ENCODE measurements around the gene SASS6. TPM values are rescaled to one million over a fixed set of nuclear protein-coding genes. Genes with fewer than 3 reads are reported as not detected.

SASS6 gene
- total RNA-seq, 4 donors from 2014 or later, result 1.9 to 6.8 (median 3.8) TPM

DNA sequence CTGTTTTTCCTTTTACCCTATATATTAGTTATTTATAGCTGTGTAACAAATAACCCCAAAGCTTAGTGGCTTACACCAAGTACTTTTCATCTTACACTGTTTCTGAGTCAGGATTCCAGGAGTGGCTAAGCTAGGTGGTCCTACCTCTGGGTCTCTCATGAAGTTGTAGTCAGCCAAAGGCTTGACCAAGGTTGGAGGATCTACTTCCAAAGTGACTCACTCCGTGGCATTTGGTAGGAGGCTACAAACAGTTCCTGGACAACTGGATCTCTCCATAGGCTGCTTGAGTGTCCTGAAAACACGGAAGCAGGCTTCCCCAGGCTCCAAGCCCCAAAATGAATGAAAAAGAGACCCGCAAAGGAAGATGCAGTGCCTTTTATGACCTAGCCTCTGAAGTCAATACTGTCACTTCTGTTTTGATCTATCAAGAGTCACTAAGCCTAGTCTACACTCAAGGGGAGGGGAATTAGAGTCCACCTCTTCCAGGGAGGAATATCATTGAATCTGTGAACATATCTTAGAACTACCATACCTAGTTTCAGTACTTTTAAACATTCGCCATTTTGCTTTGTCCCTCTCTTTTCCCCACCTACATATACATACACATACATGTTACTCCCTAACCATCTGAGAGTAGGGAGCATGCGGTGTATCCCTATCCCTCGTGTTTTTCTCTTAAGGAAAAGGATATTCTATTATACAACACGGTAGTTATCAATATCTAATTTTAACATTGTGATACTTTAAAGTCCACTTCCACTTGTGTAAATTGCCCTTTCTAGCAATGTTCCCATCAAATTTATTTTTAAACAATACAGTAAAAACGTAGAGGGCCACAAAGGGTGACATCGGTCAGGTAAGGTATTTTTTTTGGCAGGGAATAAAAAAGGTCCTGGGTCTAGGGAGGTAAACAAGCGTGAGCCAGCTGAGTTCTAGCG lies 95.7 kb downstream of the SASS6 start:
- no peak for DNase-seq
- Histone ChIP-seq H3K4me3 (peak overlapping the region; percentile 60 to 93 (median 86)), H3K27ac (peak overlapping the region; percentile 91 to 100 (median 97)), H3K4me1 (peaks cover 0 to 52% (median 23%) of the 10 kb centered on the region in 3 donors), H3K27me3 (no peaks in the 10 kb centered on the region), H3K9me3 (no peaks in the 10 kb centered on the region), H3K36me3 (no peaks in the 10 kb centered on the region)
- 14 to 16% methylated on average over 10 to 11 of the region's 11 CpGs for WGBS, 2 donors
- intact Hi-C loops (cut with DNase I), result no loop called here
- TF ChIP-seq, protein P1, sequence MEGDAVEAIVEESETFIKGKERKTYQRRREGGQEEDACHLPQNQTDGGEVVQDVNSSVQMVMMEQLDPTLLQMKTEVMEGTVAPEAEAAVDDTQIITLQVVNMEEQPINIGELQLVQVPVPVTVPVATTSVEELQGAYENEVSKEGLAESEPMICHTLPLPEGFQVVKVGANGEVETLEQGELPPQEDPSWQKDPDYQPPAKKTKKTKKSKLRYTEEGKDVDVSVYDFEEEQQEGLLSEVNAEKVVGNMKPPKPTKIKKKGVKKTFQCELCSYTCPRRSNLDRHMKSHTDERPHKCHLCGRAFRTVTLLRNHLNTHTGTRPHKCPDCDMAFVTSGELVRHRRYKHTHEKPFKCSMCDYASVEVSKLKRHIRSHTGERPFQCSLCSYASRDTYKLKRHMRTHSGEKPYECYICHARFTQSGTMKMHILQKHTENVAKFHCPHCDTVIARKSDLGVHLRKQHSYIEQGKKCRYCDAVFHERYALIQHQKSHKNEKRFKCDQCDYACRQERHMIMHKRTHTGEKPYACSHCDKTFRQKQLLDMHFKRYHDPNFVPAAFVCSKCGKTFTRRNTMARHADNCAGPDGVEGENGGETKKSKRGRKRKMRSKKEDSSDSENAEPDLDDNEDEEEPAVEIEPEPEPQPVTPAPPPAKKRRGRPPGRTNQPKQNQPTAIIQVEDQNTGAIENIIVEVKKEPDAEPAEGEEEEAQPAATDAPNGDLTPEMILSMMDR (IDR thresholded peaks at IDR 0.05), result no peak
- TF ChIP-seq POLR2A (IDR thresholded peaks at IDR 0.05), result no peak

DNA sequence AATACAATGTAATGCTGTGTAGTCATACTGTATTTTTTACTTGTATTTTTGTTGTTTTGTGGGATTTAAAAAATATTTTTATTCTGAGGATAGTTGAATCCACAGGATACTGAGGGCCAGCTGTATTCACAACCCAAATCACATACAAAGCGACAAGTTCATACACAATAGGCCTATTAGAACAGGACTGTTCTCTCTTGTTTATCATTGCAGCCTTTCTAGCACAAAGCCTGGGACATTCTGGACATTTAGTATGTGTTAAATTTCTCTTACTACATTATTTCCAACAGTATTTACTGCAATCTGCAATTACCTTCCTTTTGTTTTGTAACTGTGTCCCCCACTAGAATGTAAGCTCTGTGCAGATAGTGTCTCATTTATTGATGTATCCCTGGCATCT lies 97.5 kb downstream of the SASS6 start:
- intact Hi-C loops (cut with DNase I), result no loop called here

DNA sequence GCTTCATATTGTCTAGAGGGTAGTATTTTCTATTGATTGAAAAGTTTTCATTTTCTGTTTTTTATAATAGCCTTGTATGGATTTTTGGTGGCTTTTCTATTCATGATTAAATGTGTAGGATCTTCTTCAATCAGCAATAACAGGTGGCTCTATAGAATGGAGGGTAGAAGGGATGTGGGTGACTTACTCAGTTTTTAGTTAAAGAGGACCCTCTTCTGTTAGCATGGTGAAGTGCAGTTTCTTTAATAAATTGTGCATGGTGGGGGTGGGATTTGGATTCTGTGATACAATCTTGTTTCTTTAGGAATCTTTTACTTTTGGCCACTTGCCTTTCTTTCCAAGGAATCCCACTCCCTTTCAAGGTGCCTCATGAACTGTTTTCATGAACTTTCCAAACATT lies 98.3 kb downstream of the SASS6 start:
- Histone ChIP-seq H3K27ac (no peak overlapping the region), H3K4me1 (peaks cover 0 to 27% (median 4%) of the 10 kb centered on the region in 3 donors), H3K36me3 (no peaks in the 10 kb centered on the region), H3K27me3 (no peaks in the 10 kb centered on the region), H3K9me3 (no peaks in the 10 kb centered on the region), H3K4me3 (no peak overlapping the region)
- intact Hi-C loops (cut with DNase I), result no loop called here
- TF ChIP-seq, protein P1 (IDR thresholded peaks at IDR 0.05), result peak in 1 of 6 experiments; percentile 21
- no peak for TF ChIP-seq POLR2A (IDR thresholded peaks at IDR 0.05)
- no peak for DNase-seq

More for the DNA sequence above, 97.5 kb downstream of the SASS6 start:
- Histone ChIP-seq H3K27ac (no peak overlapping the region), H3K27me3 (no peaks in the 10 kb centered on the region), H3K9me3 (no peaks in the 10 kb centered on the region), H3K36me3 (no peaks in the 10 kb centered on the region), H3K4me3 (no peak overlapping the region), H3K4me1 (peaks cover 0 to 35% (median 10%) of the 10 kb centered on the region in 3 donors)
- WGBS, 2 donors, result 95% methylated on average over 1 of the region's 1 CpG
- no peak for TF ChIP-seq POLR2A (IDR thresholded peaks at IDR 0.05)
- TF ChIP-seq, protein P1 (IDR thresholded peaks at IDR 0.05), result no peak
- no peak for DNase-seq

Small RNAs within 50 kb of the gene (small RNA-seq; reads per million reads assigned to genes)
- 0 reads per million in 4 donors for gene AC093019.1

Other genes starting within 250 kb of the SASS6 start
- 10 to 100 TPM; 25.1 to 47.5 (median 28.9) TPM for gene SLC35A3, start 162.9 kb downstream of the SASS6 start, total RNA-seq
- gene TRMT13, start 233 bp upstream of the SASS6 start, total RNA-seq, result 10 to 100 TPM in 2 of 4 donors, 1 to 10 TPM in 2; 7.8 to 28.8 (median 11.8) TPM
- gene LRRC39, start 45.3 kb upstream of the SASS6 start, total RNA-seq, result under 1 TPM in 2 of 4 donors, not detected in 2; 0.18 to 0.57 TPM
- gene DBT, start 116.9 kb upstream of the SASS6 start, total RNA-seq, result 1 to 10 TPM; 6.1 to 9.4 (median 6.8) TPM
- gene RTCA, start 133.3 kb upstream of the SASS6 start, total RNA-seq, result 10 to 100 TPM; 20.6 to 36.0 (median 23.7) TPM
- 1 to 10 TPM; 3.0 to 8.6 (median 4.3) TPM for gene CDC14A, start 219.6 kb upstream of the SASS6 start, total RNA-seq